Measurements from ENCODE around the gene MYO3A.

DNA sequence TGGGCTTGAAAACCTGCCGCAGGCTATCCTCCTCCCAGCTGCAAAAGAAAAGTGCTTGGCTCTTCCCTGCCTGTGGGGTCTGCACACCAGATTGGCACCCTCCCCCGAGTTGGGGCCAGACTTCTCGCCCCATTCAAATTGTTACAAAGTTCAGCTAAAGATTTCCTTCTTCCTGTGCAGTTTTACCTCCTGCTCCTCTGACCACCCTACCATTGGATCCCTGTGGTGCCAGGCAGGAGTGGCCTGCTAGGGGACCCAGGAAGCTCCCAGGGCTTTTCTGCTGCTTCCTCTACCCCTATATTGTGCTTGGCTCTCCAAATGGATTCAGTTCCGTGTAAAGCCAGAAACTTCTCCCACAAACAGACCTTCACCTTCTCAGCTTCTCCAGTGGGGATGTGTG is 147.4 kb downstream of the MYO3A start:
- TF ChIP-seq CTCF (IDR thresholded peaks at IDR 0.05) (no peak), POLR2A (IDR thresholded peaks at IDR 0.05) (no peak)

All from esophagus squamous epithelium (tissue), 4 donors.